Caco-2 (cell line): ENCODE measurements around the gene THOC6. TPM values are rescaled to one million over a fixed set of nuclear protein-coding genes. Genes with fewer than 3 reads are reported as not detected.
"Not testable (repeated sequence)": the region's sequence is repeated elsewhere in the genome, so short reads cannot be mapped to it uniquely, and the experiment has no call there.

ENCODE experiments used
- BruUV-seq: library from RNA; stranded (reverse); fragments of 400-500 nt; replicated peaks from 2 replicates; lab custom pipeline; 2021; lab: Mats Ljungman, UMichigan
- CTCF ChIA-PET: fragments of 300-600 bp; sonication (Branson Sonifier 250); formaldehyde crosslinking; loops from one replicate; lab custom pipeline; 2022; ENCODE audit warnings: antibody characterized with exemption; lab: Charles Lee
- POLR2A ChIA-PET: fragments of 300-600 bp; sonication (Branson Sonifier 250); formaldehyde crosslinking; loops from one replicate; lab custom pipeline; 2022; ENCODE audit warnings: antibody characterized with exemption; lab: Charles Lee
- DNase-seq, 2 experiments: peaks; one replicate each; pipeline versions ENCODE4 v3.0.0 to v3.0.0-alpha.2; 2020 to 2022
- H3K27me3 ChIP-seq: replicated peaks from 2 replicates; pipeline ENCODE4 v1.6.0; 2011; ENCODE audit warnings: low read length; ENCODE audit not compliant: control insufficient read depth, insufficient read depth
- H3K36me3 ChIP-seq: 2 replicates; pipeline ENCODE4 v1.5.1; 2011; ENCODE audit warnings: low read length; ENCODE audit not compliant: control insufficient read depth, insufficient read depth
- H3K4me1 ChIP-seq: fragments of 250-450 bp; sonication (Bioruptor Pico); 2 replicates; pipeline ENCODE4 v1.5.1; 2020; ENCODE audit warnings: mild to moderate bottlenecking
- H3K4me3 ChIP-seq: 2 replicates; pipeline ENCODE4 v1.5.1; 2011; ENCODE audit warnings: low read depth, mild to moderate bottlenecking, control low read depth, low read length
- H3K9me3 ChIP-seq: fragments of 250-450 bp; sonication (Bioruptor Pico); 2 replicates; pipeline ENCODE4 v1.5.1; 2020; ENCODE audit warnings: mild to moderate bottlenecking, moderate library complexity
- H3K27ac Mint-ChIP-seq: one replicate; pipeline ENCODE4 v1.8.0; 2022; ENCODE audit warnings: mixed read lengths; ENCODE audit not compliant: unreplicated experiment
- H3K27me3 Mint-ChIP-seq: one replicate; pipeline ENCODE4 v1.8.0; 2022; ENCODE audit warnings: mixed read lengths; ENCODE audit not compliant: insufficient read depth, unreplicated experiment
- H3K36me3 Mint-ChIP-seq: one replicate; pipeline ENCODE4 v1.8.0; 2022; ENCODE audit warnings: mild to moderate bottlenecking, mixed read lengths; ENCODE audit not compliant: insufficient read depth, unreplicated experiment
- H3K4me1 Mint-ChIP-seq: one replicate; pipeline ENCODE4 v1.8.0; 2022; ENCODE audit warnings: low read depth, mixed read lengths; ENCODE audit not compliant: unreplicated experiment
- H3K4me3 Mint-ChIP-seq: one replicate; pipeline ENCODE4 v1.8.0; 2022; ENCODE audit warnings: mild to moderate bottlenecking, moderate library complexity, mixed read lengths; ENCODE audit not compliant: unreplicated experiment
- H3K9me3 Mint-ChIP-seq: one replicate; pipeline ENCODE4 v1.8.0; 2022; ENCODE audit warnings: mixed read lengths; ENCODE audit not compliant: unreplicated experiment
- CTCF ChIP-seq, 2 experiments: fragments of 200-600 bp in 1 of 2; IDR thresholded peaks; 1 replicate in 1 of 2; 2 replicates in 1 of 2; pipeline versions ENCODE4 v1.5.1 to v1.8.0; 2011 to 2022; ENCODE audit warnings: antibody characterized with exemption in 1 of 2, control low read depth in 1 of 2, inconsistent platforms in 1 of 2, low read depth in 1 of 2, low read length in 1 of 2, mild to moderate bottlenecking in 1 of 2, moderate library complexity in 1 of 2; ENCODE audit not compliant: insufficient read depth in 1 of 2, severe bottlenecking in 1 of 2, unreplicated experiment in 1 of 2
- intact Hi-C: fragments of 100-400 bp; cut with micrococcal nuclease; formaldehyde crosslinking; loops from one replicate; pipeline ENCODE4 v1.10.0; 2022; ENCODE audit not compliant: unreplicated experiment
- total RNA-seq: library from RNA; stranded (reverse); gene quantifications from 2 replicates; pipeline ENCODE4 v1.2.3, GENCODE V29; 2022

The THOC6 gene
- total RNA-seq, 1 experiment from 2014 or later, result 48.0 TPM

GRCh38 chr16:3070608-3071111, 46.8 kb downstream of the THOC6 start:
- H3K36me3 ChIP-seq, result no peaks in the 10 kb centered on the region
- no peak for DNase-seq
- Mint-ChIP-seq H3K27ac (no peak overlapping the region), H3K9me3 (no peaks in the 10 kb centered on the region), H3K36me3 (peaks cover 13% of the 10 kb centered on the region), H3K4me1 (peaks cover 9% of the 10 kb centered on the region), H3K4me3 (no peak overlapping the region), H3K27me3 (peaks cover 8% of the 10 kb centered on the region)
- no peaks in the 10 kb centered on the region for H3K9me3 ChIP-seq
- CTCF ChIA-PET, result no interaction called here
- intact Hi-C loops, result no loop called here
- no peak for TF ChIP-seq CTCF (IDR thresholded peaks at IDR 0.05; ENCODE audit: insufficient read depth in 1 of 2, low read depth in 1 of 2, low read length in 1 of 2, severe bottlenecking in 1 of 2, unreplicated experiment in 1 of 2)
- BruUV-seq, result no TSS peak
- POLR2A ChIA-PET, result no interaction called here
- no peak overlapping the region for H3K4me3 ChIP-seq
- H3K27me3 ChIP-seq, result no peaks in the 10 kb centered on the region
- H3K4me1 ChIP-seq, result peaks cover 7% of the 10 kb centered on the region

GRCh38 chr16:3071655-3072054, 47.8 kb downstream of the THOC6 start:
- intact Hi-C loops, result no loop called here
- CTCF ChIA-PET, result no interaction called here
- Mint-ChIP-seq H3K36me3 (peaks cover 12% of the 10 kb centered on the region), H3K27me3 (peaks cover 8% of the 10 kb centered on the region), H3K27ac (no peak overlapping the region), H3K9me3 (no peaks in the 10 kb centered on the region), H3K4me3 (no peak overlapping the region), H3K4me1 (peaks cover 9% of the 10 kb centered on the region)
- BruUV-seq, result no TSS peak
- Histone ChIP-seq H3K4me1 (no peaks in the 10 kb centered on the region), H3K27me3 (no peaks in the 10 kb centered on the region), H3K4me3 (no peak overlapping the region), H3K36me3 (no peaks in the 10 kb centered on the region), H3K9me3 (no peaks in the 10 kb centered on the region)
- no peak for DNase-seq
- TF ChIP-seq CTCF (IDR thresholded peaks at IDR 0.05; ENCODE audit: insufficient read depth in 1 of 2, low read depth in 1 of 2, low read length in 1 of 2, severe bottlenecking in 1 of 2, unreplicated experiment in 1 of 2), result no peak
- POLR2A ChIA-PET, result no interaction called here

GRCh38 chr16:3072148-3072547, 48.3 kb downstream of the THOC6 start:
- DNase-seq, H3K4me3 Mint-ChIP-seq, H3K27me3 Mint-ChIP-seq, H3K36me3 Mint-ChIP-seq, H3K9me3 ChIP-seq, H3K27ac Mint-ChIP-seq, H3K9me3 Mint-ChIP-seq, H3K27me3 ChIP-seq, intact Hi-C loops, BruUV-seq, H3K4me3 ChIP-seq, H3K4me1 ChIP-seq, H3K36me3 ChIP-seq, H3K4me1 Mint-ChIP-seq, CTCF ChIA-PET, POLR2A ChIA-PET: not testable (repeated sequence)

- H3K4me3 Mint-ChIP-seq, H3K4me1 ChIP-seq, H3K9me3 ChIP-seq, BruUV-seq, H3K27ac Mint-ChIP-seq, H3K36me3 ChIP-seq, H3K36me3 Mint-ChIP-seq, intact Hi-C loops, H3K27me3 ChIP-seq, POLR2A ChIA-PET, H3K4me1 Mint-ChIP-seq, H3K9me3 Mint-ChIP-seq, H3K4me3 ChIP-seq, CTCF ChIA-PET, DNase-seq, H3K27me3 Mint-ChIP-seq: not testable (repeated sequence)
Observed at GRCh38 chr16:3072576-3073263, 48.9 kb downstream of the THOC6 start.
